ENCODE results near the gene SIRT1.

GRCh38 chr10:67912331-67912946 lies 28.0 kb downstream of the SIRT1 start:
- TF ChIP-seq CTCF (IDR thresholded peaks at IDR 0.05), result no peak
- TF ChIP-seq POLR2A (IDR thresholded peaks at IDR 0.05), result no peak
